ENCODE measurements around the gene GP5. TPM values are rescaled to one million over a fixed set of nuclear protein-coding genes. Genes with fewer than 3 reads are reported as not detected.

GP5 gene
- total RNA-seq, 1 experiment from 2014 or later = 0.15 TPM

GRCh38 chr3:194376241-194376560 lies 22.9 kb downstream of the GP5 start:
- Histone ChIP-seq H3K9ac (ENCODE audit: low read length) (no peak overlapping the region), H2AFZ (ENCODE audit: low read depth, low read length, poor library complexity, severe bottlenecking) (no peak overlapping the region), H3K9me2 (ENCODE audit: insufficient read depth) (no peaks in the 10 kb centered on the region), H3K4me1 (ENCODE audit: control insufficient read depth in 1 of 2, insufficient read depth in 2 of 2, low read length in 2 of 2) (peaks cover 0 to under 1% of the 10 kb centered on the region in 2 experiments; a peak in 1 of 4 replicates), H3K27me3 (ENCODE audit: insufficient read depth, low read length) (no peaks in the 10 kb centered on the region), H3K9me3 (ENCODE audit: control insufficient read depth in 1 of 2, insufficient read depth in 1 of 2, low read depth in 1 of 2, low read length in 2 of 2) (no peaks in the 10 kb centered on the region), H3K4me3 (replicated peaks in 1 of 2; ENCODE audit: low read depth in 1 of 2, low read length in 2 of 2) (no peak overlapping the region), H3K79me2 (ENCODE audit: insufficient read depth, low read length) (no peaks in the 10 kb centered on the region), H4K20me1 (ENCODE audit: insufficient read depth) (no peaks in the 10 kb centered on the region), H3K4me2 (ENCODE audit: low read length) (no peak overlapping the region), H3K27ac (ENCODE audit: low read depth, low read length) (no peak overlapping the region), H3K36me3 (ENCODE audit: control insufficient read depth in 1 of 2, insufficient read depth in 2 of 2, low read length in 2 of 2) (no peaks in the 10 kb centered on the region)
- intact Hi-C loops (cut with micrococcal nuclease) = no loop called here
- DNase-seq (ENCODE audit: low read depth, low spot score) = no peak
- BruUV-seq (replicated peaks) = no TSS peak
- RAD21 ChIA-PET (ENCODE audit: low non-redundant PET in 1 of 2, low total read pairs in 2 of 2, uncharacterized antibody in 2 of 2, unreplicated experiment in 2 of 2) = no interaction called here
- no peak for ATAC-seq
- CTCF ChIA-PET = no interaction called here
- TF ChIP-seq POLR2A (IDR thresholded peaks at IDR 0.05; ENCODE audit: borderline replicate concordance, extremely low read depth, insufficient read depth, insufficient read length) (no peak), EGR1 (IDR thresholded peaks at IDR 0.05; ENCODE audit: low read depth) (no peak), POLR2AphosphoS5 (IDR thresholded peaks at IDR 0.05; ENCODE audit: low read depth, low read length) (no peak), ATF3 (IDR thresholded peaks at IDR 0.05) (no peak), CBX3 (IDR thresholded peaks at IDR 0.05; ENCODE audit: low read depth) (no peak), YY1 (IDR thresholded peaks at IDR 0.05; ENCODE audit: extremely low read depth, insufficient replicate concordance, low read depth, low read length) (no peak), SIN3A (IDR thresholded peaks at IDR 0.05; ENCODE audit: low read depth) (no peak), MAX (IDR thresholded peaks at IDR 0.05) (no peak), ZNF274 (IDR thresholded peaks at IDR 0.05; ENCODE audit: low read depth, low read length) (no peak), FOSL1 (IDR thresholded peaks at IDR 0.05; ENCODE audit: low read depth) (no peak), RAD21 (IDR thresholded peaks at IDR 0.05; ENCODE audit: low read depth) (no peak), REST (IDR thresholded peaks at IDR 0.05; ENCODE audit: low read depth) (no peak)
- POLR2A ChIA-PET = no interaction called here
